ENCODE measurements around the gene BMP6. TPM values are rescaled to one million over a fixed set of nuclear protein-coding genes. Genes with fewer than 3 reads are reported as not detected.
A peak's percentile ranks its signal among the peaks of the same experiment; 100 is the strongest.

Gene BMP6
- total and polyA plus RNA-seq, 2 of the 4 experiments (the other 2 are of a cell fraction) = 0.18 to 0.19 TPM

- H3K36me3 ChIP-seq (ENCODE audit: control insufficient read depth, insufficient read depth, low read length) = no peaks in the 10 kb centered on the region
- no peak overlapping the region for H3K27ac ChIP-seq (ENCODE audit: insufficient read depth, low read length)
- TF ChIP-seq NFE2L2 (IDR thresholded peaks at IDR 0.05; ENCODE audit: low read depth, low read length) (no peak), SMC3 (IDR thresholded peaks at IDR 0.05; ENCODE audit: low read depth, low read length) (no peak), FOS (IDR thresholded peaks at IDR 0.05; ENCODE audit: low read depth, low read length) (0 out of 2 replicates have a peak, but pooled peaks have one; percentile 1), RFX5 (IDR thresholded peaks at IDR 0.05; ENCODE audit: low read depth, low read length) (no peak), POLR2A (IDR thresholded peaks at IDR 0.05; ENCODE audit: low read depth, low read length) (no peak)
- H4K8ac ChIP-seq (ENCODE audit: low read depth in 2 of 2, low read length in 2 of 2) = no peak overlapping the region
- H3K56ac ChIP-seq (ENCODE audit: extremely low read depth, insufficient read depth, low read length) = no peak overlapping the region
- BruUV-seq (replicated peaks) = no TSS peak
- H3K4ac ChIP-seq (ENCODE audit: low read depth, low read length) = no peak overlapping the region
- ChIA-PET CTCF (no interaction called here), POLR2A (ENCODE audit: unreplicated experiment) (interaction anchor here (0.7 kb wide), 1 partner anchor 15 kb away, joined by 4 read pairs; no protein-coding TSS in a partner anchor)
- no peak overlapping the region for H2BK5ac ChIP-seq (ENCODE audit: low read depth, low read length, poor library complexity, severe bottlenecking)
- peak; percentile 79 for DNase-seq
- peak; percentile 94 for ATAC-seq (ENCODE audit: low read depth)
- no peak overlapping the region for H3K4me3 ChIP-seq (ENCODE audit: insufficient read depth, low read depth, low read length)
- H3K4me2 ChIP-seq (ENCODE audit: low read depth, low read length) = peak overlapping the region; percentile 18; the same call in 1 of the 2 replicates
- H2AFZ ChIP-seq (replicated peaks; ENCODE audit: low read length, poor library complexity) = no peak overlapping the region
- H3K4me1 ChIP-seq (ENCODE audit: control insufficient read depth, insufficient read depth, low read length) = peaks cover 4% of the 10 kb centered on the region
- no peak overlapping the region for H3K14ac ChIP-seq (replicated peaks; ENCODE audit: low read depth, low read length)
- WGBS, 2 experiments (ENCODE audit: extremely low coverage in 2 of 2, insufficient read length in 1 of 2) = no CpG with 5 or more reads among the region's 7 CpGs
- in situ Hi-C loops (cut with MboI; ENCODE audit: low sequenced_read_pairs) = no loop called here
- no peak overlapping the region for H3K23ac ChIP-seq (ENCODE audit: low read depth, low read length)
- H3K79me1 ChIP-seq (ENCODE audit: low read depth in 1 of 2, low read length in 2 of 2) = no peaks in the 10 kb centered on the region
- H4K20me1 ChIP-seq (ENCODE audit: insufficient read depth, low read length) = no peaks in the 10 kb centered on the region; the same call in 1 of the 2 replicates
- dilution Hi-C loops (cut with HindIII; ENCODE audit: low sequenced_read_pairs, unreplicated experiment) = no loop called here
- H3K9me1 ChIP-seq (ENCODE audit: insufficient read depth, low read length) = no peaks in the 10 kb centered on the region
- no peak overlapping the region for H2AK5ac ChIP-seq (ENCODE audit: low read depth, low read length)
- peaks cover 31% of the 10 kb centered on the region for H3K27me3 ChIP-seq (ENCODE audit: control insufficient read depth, insufficient read depth, low read length)
- no peak overlapping the region for H2BK120ac ChIP-seq (ENCODE audit: low read depth, low read length)
- no peak overlapping the region for H2BK15ac ChIP-seq (ENCODE audit: low read depth, low read length)
- no peak overlapping the region for H3K18ac ChIP-seq (ENCODE audit: low read depth, low read length)
- H3K9me3 ChIP-seq (ENCODE audit: control insufficient read depth, insufficient read depth, low read length) = peaks cover 7% of the 10 kb centered on the region; the same call in 1 of the 2 replicates
- H4K91ac ChIP-seq (ENCODE audit: insufficient read depth, low read depth, low read length) = no peak overlapping the region
- intact Hi-C loops (cut with micrococcal nuclease) = no loop called here
- no peak overlapping the region for H2AK9ac ChIP-seq (replicated peaks; ENCODE audit: low read depth, low read length, poor library complexity)
- no peak overlapping the region for H2BK20ac ChIP-seq (ENCODE audit: low read depth, low read length)
- H4K5ac ChIP-seq (ENCODE audit: low read depth, low read length) = no peak overlapping the region
- no peak overlapping the region for H3K9ac ChIP-seq (ENCODE audit: low read depth, low read length)
Measured at GRCh38 chr6:7758456-7758855, 32.6 kb downstream of the BMP6 start.
